Calu3 (cell line): Measurements from ENCODE around the gene POU4F1. TPM values are rescaled to one million over a fixed set of nuclear protein-coding genes. Genes with fewer than 3 reads are reported as not detected.
"Not testable (repeated sequence)": the region's sequence is repeated elsewhere in the genome, so short reads cannot be mapped to it uniquely, and the experiment has no call there.

Experiments
- Bru-seq: library from RNA; stranded (reverse); fragments of 400-500 nt; gene quantifications from one replicate; lab custom pipeline; 2021; lab: Mats Ljungman, UMichigan
- BruChase-seq, 2 experiments: library from RNA; stranded (reverse); fragments of 400-500 nt; gene quantifications; one replicate each; lab custom pipeline; 2021; lab: Mats Ljungman, UMichigan
- BruUV-seq: library from RNA; stranded (reverse); fragments of 400-500 nt; replicated peaks from 2 replicates; lab custom pipeline; 2021; lab: Mats Ljungman, UMichigan
- CTCF ChIA-PET: fragments of 300-600 bp; sonication (Branson Sonifier 250); formaldehyde crosslinking; loops from one replicate; lab custom pipeline; 2022; ENCODE audit warnings: antibody characterized with exemption; lab: Charles Lee
- DNase-seq: peaks from one replicate; pipeline ENCODE4 v3.0.0; 2022
- H3K27ac Mint-ChIP-seq: one replicate; pipeline ENCODE4 v1.8.0; 2022; ENCODE audit warnings: mixed read lengths; ENCODE audit not compliant: unreplicated experiment
- H3K27me3 Mint-ChIP-seq: one replicate; pipeline ENCODE4 v1.8.0; 2022; ENCODE audit warnings: mixed read lengths; ENCODE audit not compliant: unreplicated experiment
- H3K36me3 Mint-ChIP-seq: one replicate; pipeline ENCODE4 v1.8.0; 2022; ENCODE audit warnings: mild to moderate bottlenecking, moderate library complexity, mixed read lengths; ENCODE audit not compliant: insufficient read depth, unreplicated experiment
- H3K4me1 Mint-ChIP-seq: one replicate; pipeline ENCODE4 v1.8.0; 2022; ENCODE audit warnings: mild to moderate bottlenecking, low read depth, mixed read lengths; ENCODE audit not compliant: unreplicated experiment
- H3K4me3 Mint-ChIP-seq: one replicate; pipeline ENCODE4 v1.8.0; 2022; ENCODE audit warnings: mild to moderate bottlenecking, low read depth, moderate library complexity, mixed read lengths; ENCODE audit not compliant: unreplicated experiment
- H3K9me3 Mint-ChIP-seq: one replicate; pipeline ENCODE4 v1.8.0; 2022; ENCODE audit warnings: low read depth, mixed read lengths; ENCODE audit not compliant: unreplicated experiment
- intact Hi-C: fragments of 100-400 bp; cut with micrococcal nuclease; formaldehyde crosslinking; loops from one replicate; pipeline ENCODE4 v1.10.0; 2022; ENCODE audit not compliant: unreplicated experiment
- long read RNA-seq: library from polyadenylated mRNA; stranded (forward); transcript quantifications from one replicate; pipeline ENCODE4 v2.0.0, GENCODE V29; 2022
- total RNA-seq: library from RNA; stranded (reverse); gene quantifications from 2 replicates; pipeline ENCODE4 v1.2.3, GENCODE V29; 2022
- TF ChIP-seq, protein P1 (sequence below): fragments of 200-600 bp; IDR thresholded peaks from one replicate; pipeline ENCODE4 v1.8.0; 2022; ENCODE audit warnings: antibody characterized with exemption; ENCODE audit not compliant: unreplicated experiment

Gene POU4F1
- total RNA-seq (1.0 and 1.5 TPM in 2 replicates), Bru-seq, nascent RNA (percentile 33 among the genes with signal in this experiment), BruChase-seq, experiment 1, labeled RNA remaining after a 6-hour chase (percentile 49 among the genes with signal in this experiment), BruChase-seq, experiment 2, labeled RNA remaining after a 2-hour chase (percentile 49 among the genes with signal in this experiment)
- long read RNA-seq, partial matches to known transcripts, result 0 of 2 reads
- long read RNA-seq, other reads (novel, unspliced or antisense), result 2 of 2 reads

- peak; percentile 74 for DNase-seq
- peak within 1 kb of the TSS; percentile 86 for H3K4me3 Mint-ChIP-seq
- peaks cover 7% of the 10 kb centered on the region for H3K4me1 Mint-ChIP-seq
- peaks cover 14% of the 10 kb centered on the region for H3K36me3 Mint-ChIP-seq
- TF ChIP-seq, protein P1, sequence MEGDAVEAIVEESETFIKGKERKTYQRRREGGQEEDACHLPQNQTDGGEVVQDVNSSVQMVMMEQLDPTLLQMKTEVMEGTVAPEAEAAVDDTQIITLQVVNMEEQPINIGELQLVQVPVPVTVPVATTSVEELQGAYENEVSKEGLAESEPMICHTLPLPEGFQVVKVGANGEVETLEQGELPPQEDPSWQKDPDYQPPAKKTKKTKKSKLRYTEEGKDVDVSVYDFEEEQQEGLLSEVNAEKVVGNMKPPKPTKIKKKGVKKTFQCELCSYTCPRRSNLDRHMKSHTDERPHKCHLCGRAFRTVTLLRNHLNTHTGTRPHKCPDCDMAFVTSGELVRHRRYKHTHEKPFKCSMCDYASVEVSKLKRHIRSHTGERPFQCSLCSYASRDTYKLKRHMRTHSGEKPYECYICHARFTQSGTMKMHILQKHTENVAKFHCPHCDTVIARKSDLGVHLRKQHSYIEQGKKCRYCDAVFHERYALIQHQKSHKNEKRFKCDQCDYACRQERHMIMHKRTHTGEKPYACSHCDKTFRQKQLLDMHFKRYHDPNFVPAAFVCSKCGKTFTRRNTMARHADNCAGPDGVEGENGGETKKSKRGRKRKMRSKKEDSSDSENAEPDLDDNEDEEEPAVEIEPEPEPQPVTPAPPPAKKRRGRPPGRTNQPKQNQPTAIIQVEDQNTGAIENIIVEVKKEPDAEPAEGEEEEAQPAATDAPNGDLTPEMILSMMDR, result no peak
- H3K27me3 Mint-ChIP-seq, result no peaks in the 10 kb centered on the region
- CTCF ChIA-PET, result interaction anchor here (0.8 kb wide), 1 partner anchor 375 kb away, joined by 5 read pairs; no protein-coding TSS in a partner anchor
- no peak within 1 kb of the TSS for H3K27ac Mint-ChIP-seq
- intact Hi-C loops, result no loop called here
- no peaks in the 10 kb centered on the region for H3K9me3 Mint-ChIP-seq
- BruUV-seq, result no TSS peak
Observed at GRCh38 chr13:78603240-78603957, at the start of gene POU4F1. Gene POU4F1 (minus strand): TSS chr13:78603552. CDS start chr13:78603326, 226 bp downstream.

DNA sequence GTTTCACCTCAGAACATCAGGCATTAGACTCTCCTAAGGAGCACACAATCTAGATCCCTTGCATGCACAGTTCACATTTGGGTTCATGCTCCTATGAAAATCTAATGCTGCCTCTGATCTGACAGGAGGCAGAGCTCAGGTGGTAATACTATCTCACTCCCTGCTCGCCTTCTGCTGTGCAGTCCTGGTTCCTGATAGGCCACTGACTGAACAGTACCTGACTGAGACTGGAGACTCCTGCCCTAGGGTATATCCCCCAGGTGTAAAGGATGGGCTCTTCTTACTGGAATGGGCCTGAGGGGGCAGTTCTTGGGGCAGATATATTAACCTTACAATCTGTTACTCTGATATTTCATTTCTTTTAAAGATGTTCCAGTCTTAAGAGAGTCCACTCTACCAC lies 49.3 kb upstream of the POU4F1 start:
- CTCF ChIA-PET, result no interaction called here
- no peaks in the 10 kb centered on the region for H3K9me3 Mint-ChIP-seq
- no TSS peak for BruUV-seq

GRCh38 chr13:78650717-78651083 lies 47.3 kb upstream of the POU4F1 start:
- H3K27me3 Mint-ChIP-seq, result no peaks in the 10 kb centered on the region
- CTCF ChIA-PET, result no interaction called here
- intact Hi-C loops, result no loop called here
- TF ChIP-seq, protein P1, result no peak
- DNase-seq, result no peak
- no peaks in the 10 kb centered on the region for H3K36me3 Mint-ChIP-seq
- peaks cover 11% of the 10 kb centered on the region for H3K4me1 Mint-ChIP-seq
- no TSS peak for BruUV-seq
- H3K27ac Mint-ChIP-seq, result no peak overlapping the region
- H3K4me3 Mint-ChIP-seq, result no peak overlapping the region
- H3K9me3 Mint-ChIP-seq, result no peaks in the 10 kb centered on the region

More for the DNA sequence above, 49.3 kb upstream of the POU4F1 start:
- Mint-ChIP-seq H3K4me1 (peaks cover 3% of the 10 kb centered on the region), H3K27me3 (no peaks in the 10 kb centered on the region), H3K4me3 (no peak overlapping the region), H3K27ac (no peak overlapping the region), H3K36me3 (peaks cover under 1% of the 10 kb centered on the region)
- TF ChIP-seq, protein P1, result no peak
- intact Hi-C loops, result no loop called here
- no peak for DNase-seq

- DNase-seq, result no peak
- H3K4me1 Mint-ChIP-seq, result peaks cover 11% of the 10 kb centered on the region
- intact Hi-C loops, result no loop called here
- TF ChIP-seq, protein P1, result no peak
- no peaks in the 10 kb centered on the region for H3K9me3 Mint-ChIP-seq
- BruUV-seq, result no TSS peak
- no peaks in the 10 kb centered on the region for H3K27me3 Mint-ChIP-seq
- CTCF ChIA-PET, result no interaction called here
- no peak overlapping the region for H3K4me3 Mint-ChIP-seq
- no peaks in the 10 kb centered on the region for H3K36me3 Mint-ChIP-seq
- H3K27ac Mint-ChIP-seq, result no peak overlapping the region
Observed at GRCh38 chr13:78649997-78650716, 46.8 kb upstream of the POU4F1 start.

GRCh38 chr13:78647109-78647678 lies 43.8 kb upstream of the POU4F1 start:
- H3K9me3 Mint-ChIP-seq, CTCF ChIA-PET, H3K36me3 Mint-ChIP-seq, H3K27ac Mint-ChIP-seq, H3K27me3 Mint-ChIP-seq, BruUV-seq, DNase-seq, intact Hi-C loops: not testable (repeated sequence)
- H3K4me3 Mint-ChIP-seq, result peak overlapping the region; percentile 32
- peaks cover 11% of the 10 kb centered on the region for H3K4me1 Mint-ChIP-seq
